ENCODE measurements around the gene TFAP2D. TPM values are rescaled to one million over a fixed set of nuclear protein-coding genes. Genes with fewer than 3 reads are reported as not detected.

Gene TFAP2D
- polyA plus RNA-seq, 1 experiment: not detected

- H3K27me3 ChIP-seq (ENCODE audit: control insufficient read depth, insufficient read depth, low read length): peaks cover 26% of the 10 kb centered on the region
- DNase-seq (ENCODE audit: low read depth, low spot score): no peak
- ChIA-PET CTCF (interaction anchor here (0.6 to 2.6 kb wide), 5 partner anchors 27 to 1207 kb away, joined by 3 to 10 read pairs (median 3); no protein-coding TSS in a partner anchor), POLR2A (no interaction called here)
- no peak overlapping the region for H3K27ac ChIP-seq (ENCODE audit: low read depth, low read length)
- TF ChIP-seq, protein P1, sequence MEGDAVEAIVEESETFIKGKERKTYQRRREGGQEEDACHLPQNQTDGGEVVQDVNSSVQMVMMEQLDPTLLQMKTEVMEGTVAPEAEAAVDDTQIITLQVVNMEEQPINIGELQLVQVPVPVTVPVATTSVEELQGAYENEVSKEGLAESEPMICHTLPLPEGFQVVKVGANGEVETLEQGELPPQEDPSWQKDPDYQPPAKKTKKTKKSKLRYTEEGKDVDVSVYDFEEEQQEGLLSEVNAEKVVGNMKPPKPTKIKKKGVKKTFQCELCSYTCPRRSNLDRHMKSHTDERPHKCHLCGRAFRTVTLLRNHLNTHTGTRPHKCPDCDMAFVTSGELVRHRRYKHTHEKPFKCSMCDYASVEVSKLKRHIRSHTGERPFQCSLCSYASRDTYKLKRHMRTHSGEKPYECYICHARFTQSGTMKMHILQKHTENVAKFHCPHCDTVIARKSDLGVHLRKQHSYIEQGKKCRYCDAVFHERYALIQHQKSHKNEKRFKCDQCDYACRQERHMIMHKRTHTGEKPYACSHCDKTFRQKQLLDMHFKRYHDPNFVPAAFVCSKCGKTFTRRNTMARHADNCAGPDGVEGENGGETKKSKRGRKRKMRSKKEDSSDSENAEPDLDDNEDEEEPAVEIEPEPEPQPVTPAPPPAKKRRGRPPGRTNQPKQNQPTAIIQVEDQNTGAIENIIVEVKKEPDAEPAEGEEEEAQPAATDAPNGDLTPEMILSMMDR (IDR thresholded peaks at IDR 0.05; ENCODE audit: low read depth, low read length): no peak
- no peaks in the 10 kb centered on the region; the same call in 1 of the 2 replicates for H3K9me3 ChIP-seq (ENCODE audit: control insufficient read depth, insufficient read depth, low read length)
- H3K4me3 ChIP-seq (ENCODE audit: low read depth, low read length): no peak overlapping the region
Measured at GRCh38 chr6:50816947-50817645, 103.8 kb downstream of the TFAP2D start.

DNA sequence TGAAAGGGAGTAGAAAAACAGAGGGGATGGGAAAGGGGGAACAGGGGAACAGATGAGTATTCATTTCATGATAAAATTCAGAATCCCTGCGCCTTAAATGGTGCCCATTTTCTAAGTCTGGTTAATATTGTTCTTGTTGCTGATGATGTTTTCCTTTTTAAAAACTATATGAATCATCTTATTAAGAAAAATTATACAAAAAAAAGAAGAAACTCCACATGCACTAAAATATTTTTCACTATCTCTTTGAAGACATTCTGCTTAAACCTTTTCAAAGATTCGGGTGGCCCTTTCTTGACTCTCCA lies 104.3 kb downstream of the TFAP2D start:
- H3K4me3 ChIP-seq (ENCODE audit: low read depth, low read length): no peak overlapping the region
- peaks cover 31% of the 10 kb centered on the region for H3K27me3 ChIP-seq (ENCODE audit: control insufficient read depth, insufficient read depth, low read length)
- ChIA-PET CTCF (interaction anchor here (1.6 to 2.6 kb wide), 2 partner anchors 1203 to 1207 kb away, joined by 3 to 10 read pairs; no protein-coding TSS in a partner anchor), POLR2A (no interaction called here)
- no peak overlapping the region for H3K27ac ChIP-seq (ENCODE audit: low read depth, low read length)
- H3K9me3 ChIP-seq (ENCODE audit: control insufficient read depth, insufficient read depth, low read length): no peaks in the 10 kb centered on the region; the same call in 1 of the 2 replicates
- TF ChIP-seq, protein P1 (IDR thresholded peaks at IDR 0.05; ENCODE audit: low read depth, low read length): no peak
- DNase-seq (ENCODE audit: low read depth, low spot score): no peak

DNA sequence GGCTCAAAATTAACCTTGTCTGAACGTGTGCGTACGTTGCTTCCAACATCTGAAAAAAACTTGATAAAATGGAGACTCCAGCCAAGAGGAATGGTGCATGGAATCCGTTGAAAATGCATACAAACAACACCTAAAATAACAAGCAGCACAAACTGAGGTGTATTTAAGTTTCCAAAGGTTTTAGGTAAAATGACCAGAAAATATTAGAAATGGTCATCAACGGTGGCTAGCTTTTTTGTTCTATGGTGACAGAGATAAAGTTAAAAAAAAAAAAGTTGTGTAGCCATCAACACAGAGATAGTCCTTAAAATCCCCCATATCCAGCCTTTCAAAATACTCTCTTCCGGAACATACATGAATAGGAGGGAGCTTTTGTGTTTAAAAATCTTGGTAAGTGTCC lies 104.7 kb downstream of the TFAP2D start:
- no peak overlapping the region for H3K4me3 ChIP-seq (ENCODE audit: low read depth, low read length)
- ChIA-PET CTCF (interaction anchor here (1.4 to 2.6 kb wide), 3 partner anchors 1202 to 1206 kb away, joined by 3 to 10 read pairs (median 7); no protein-coding TSS in a partner anchor), POLR2A (no interaction called here)
- H3K27ac ChIP-seq (ENCODE audit: low read depth, low read length): no peak overlapping the region
- no peaks in the 10 kb centered on the region; the same call in 1 of the 2 replicates for H3K9me3 ChIP-seq (ENCODE audit: control insufficient read depth, insufficient read depth, low read length)
- H3K27me3 ChIP-seq (ENCODE audit: control insufficient read depth, insufficient read depth, low read length): peaks cover 33% of the 10 kb centered on the region
- TF ChIP-seq, protein P1 (IDR thresholded peaks at IDR 0.05; ENCODE audit: low read depth, low read length): no peak
- DNase-seq (ENCODE audit: low read depth, low spot score): no peak

- Histone ChIP-seq H3K27ac (ENCODE audit: low read depth, low read length) (no peak within 1 kb of the TSS), H3K4me3 (ENCODE audit: low read depth, low read length) (no peak within 1 kb of the TSS), H3K27me3 (ENCODE audit: control insufficient read depth, insufficient read depth, low read length) (peaks cover 39% of the 10 kb centered on the region), H3K9me3 (ENCODE audit: control insufficient read depth, insufficient read depth, low read length) (no peaks in the 10 kb centered on the region; the same call in 1 of the 2 replicates)
- DNase-seq (ENCODE audit: low read depth, low spot score): no peak
- POLR2A ChIA-PET: no interaction called here
- TF ChIP-seq, protein P1 (IDR thresholded peaks at IDR 0.05; ENCODE audit: low read depth, low read length): no peak
- CTCF ChIA-PET: interaction anchor here (0.6 to 2.6 kb wide), 4 partner anchors 741 to 1206 kb away, joined by 3 to 10 read pairs (median 5); no protein-coding TSS in a partner anchor
Measured at GRCh38 chr6:50818673-50819072, 105.3 kb downstream of the TFAP2D start, which contains the start of gene TFAP2B. Gene TFAP2B, plus strand, starts transcription at chr6:50818871. Its CDS starts 21 bp downstream, at chr6:50818892.

- no peak for DNase-seq (ENCODE audit: low read depth, low spot score)
- Histone ChIP-seq H3K4me3 (ENCODE audit: low read depth, low read length) (no peak overlapping the region), H3K27ac (ENCODE audit: low read depth, low read length) (no peak overlapping the region), H3K27me3 (ENCODE audit: control insufficient read depth, insufficient read depth, low read length) (peaks cover 41% of the 10 kb centered on the region), H3K9me3 (ENCODE audit: control insufficient read depth, insufficient read depth, low read length) (no peaks in the 10 kb centered on the region; the same call in 1 of the 2 replicates)
- POLR2A ChIA-PET: no interaction called here
- TF ChIP-seq, protein P1 (IDR thresholded peaks at IDR 0.05; ENCODE audit: low read depth, low read length): no peak
- CTCF ChIA-PET: interaction anchor here (0.6 to 1.4 kb wide), 3 partner anchors 742 to 1204 kb away, joined by 3 to 7 read pairs (median 6); no protein-coding TSS in a partner anchor
Measured at GRCh38 chr6:50819466-50819903, 106.2 kb downstream of the TFAP2D start.

Measured in AG04450 (cell line).